Measurements from ENCODE around the gene DLX4.

DLX4 gene, protein sequence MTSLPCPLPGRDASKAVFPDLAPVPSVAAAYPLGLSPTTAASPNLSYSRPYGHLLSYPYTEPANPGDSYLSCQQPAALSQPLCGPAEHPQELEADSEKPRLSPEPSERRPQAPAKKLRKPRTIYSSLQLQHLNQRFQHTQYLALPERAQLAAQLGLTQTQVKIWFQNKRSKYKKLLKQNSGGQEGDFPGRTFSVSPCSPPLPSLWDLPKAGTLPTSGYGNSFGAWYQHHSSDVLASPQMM

DNA sequence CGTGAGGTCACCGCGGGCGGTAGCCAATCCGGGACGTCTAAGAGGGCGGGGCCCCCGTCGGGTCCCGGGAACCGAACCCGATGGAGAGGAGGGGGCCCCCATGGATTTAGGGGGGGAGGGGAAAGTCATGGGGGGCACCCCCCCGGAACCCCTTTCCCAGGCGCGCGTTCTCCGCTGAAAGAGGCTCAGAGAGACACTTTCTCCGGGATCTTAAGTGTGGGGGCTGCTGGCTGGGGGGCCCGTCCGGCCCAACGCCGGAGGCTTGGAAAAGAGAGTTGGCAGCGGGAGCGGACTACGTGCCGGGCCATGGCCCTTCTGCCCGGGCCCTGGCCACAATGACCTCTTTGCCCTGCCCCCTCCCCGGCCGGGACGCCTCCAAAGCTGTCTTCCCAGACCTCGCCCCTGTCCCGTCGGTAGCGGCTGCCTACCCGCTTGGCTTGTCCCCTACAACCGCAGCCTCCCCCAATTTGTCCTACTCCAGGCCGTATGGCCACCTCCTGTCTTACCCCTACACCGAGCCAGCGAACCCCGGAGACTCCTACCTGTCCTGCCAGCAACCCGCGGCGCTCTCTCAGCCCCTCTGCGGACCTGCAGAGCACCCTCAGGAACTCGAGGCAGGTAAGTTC lies at the start of gene DLX4:
Gene DLX4, plus strand, starts transcription at position 57 of the 626 bp plus-strand sequence. Its CDS starts 279 bp downstream, at position 336.
- DNase-seq (ENCODE audit: low spot score), result no peak

DNA sequence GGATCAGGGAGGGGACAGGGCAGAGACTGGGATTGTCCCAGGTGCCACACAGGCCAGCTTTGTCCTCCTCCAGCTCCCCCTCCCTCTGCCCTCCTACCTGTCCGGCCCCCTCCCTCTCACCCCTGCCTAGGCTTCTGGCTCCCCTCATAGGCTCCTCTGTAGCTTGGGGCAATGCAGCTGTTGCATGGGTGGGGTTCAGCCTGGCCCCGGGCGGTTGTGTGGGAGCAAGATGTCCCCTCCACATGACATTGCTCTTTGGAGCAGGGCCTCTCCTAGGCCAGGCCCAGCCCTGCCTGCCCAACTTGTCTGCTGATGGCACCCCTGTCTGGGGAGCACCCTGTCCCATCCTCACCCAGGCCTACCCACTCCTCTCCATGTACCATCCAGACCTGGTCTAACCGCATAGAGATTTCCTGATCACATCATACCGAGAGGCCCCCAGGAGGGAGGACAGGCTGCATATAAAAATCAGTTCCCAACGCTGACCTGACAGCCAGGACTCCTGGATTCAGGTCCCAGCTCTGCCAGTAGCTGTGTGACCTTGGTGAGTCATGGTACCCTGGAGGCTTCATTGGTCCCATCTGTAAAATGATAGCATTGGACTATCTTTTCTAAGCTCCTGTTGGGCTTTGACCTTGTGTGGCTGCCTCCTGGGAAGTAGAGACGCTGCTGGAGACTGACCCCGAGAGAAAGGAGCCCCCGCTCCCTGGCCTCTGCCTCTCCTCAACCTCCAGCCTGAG lies 48.8 kb upstream of the DLX4 start:
- DNase-seq (ENCODE audit: low spot score), result no peak

DNA sequence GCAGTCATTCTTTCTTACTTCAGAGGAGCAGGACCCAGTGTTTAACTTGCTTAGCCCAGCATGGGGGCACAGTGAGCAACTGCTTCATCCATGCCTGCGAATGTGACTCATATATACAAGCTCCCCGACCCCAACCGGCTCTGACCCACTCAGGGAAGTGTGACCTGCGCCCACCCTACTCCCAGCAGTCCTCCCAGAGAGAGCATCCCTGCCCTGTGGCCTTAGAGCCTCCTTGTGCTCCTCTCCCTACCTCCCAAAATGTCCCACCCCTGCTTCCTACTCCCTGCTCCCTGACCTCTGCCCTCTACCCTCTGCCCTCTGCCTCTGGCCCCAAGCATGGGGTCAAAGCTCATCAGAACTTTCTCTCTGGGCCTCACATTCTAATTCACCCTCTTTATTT lies 46.9 kb upstream of the DLX4 start:
- DNase-seq (ENCODE audit: low spot score), result no peak

DNA sequence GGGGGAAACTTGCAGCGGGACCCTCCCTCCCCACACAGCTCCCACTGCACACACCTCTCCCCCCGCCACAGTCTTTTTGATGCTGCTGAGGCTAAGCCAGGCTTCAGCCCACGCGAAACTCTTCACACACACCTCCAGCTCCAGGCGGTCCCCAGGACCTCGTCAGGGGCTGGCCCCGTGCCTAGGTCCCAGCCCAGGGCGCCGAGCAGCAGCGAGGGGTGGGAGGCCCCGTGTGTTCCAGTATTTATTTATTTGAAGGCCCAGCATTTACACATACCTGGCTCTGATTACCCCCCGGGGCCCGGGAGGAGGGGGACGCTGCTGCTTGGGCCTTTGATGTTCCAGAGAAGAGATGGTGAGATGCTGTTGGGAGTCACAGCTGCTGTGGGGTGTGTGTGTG lies 44.9 kb upstream of the DLX4 start:
- DNase-seq (ENCODE audit: low spot score), result no peak

DNA sequence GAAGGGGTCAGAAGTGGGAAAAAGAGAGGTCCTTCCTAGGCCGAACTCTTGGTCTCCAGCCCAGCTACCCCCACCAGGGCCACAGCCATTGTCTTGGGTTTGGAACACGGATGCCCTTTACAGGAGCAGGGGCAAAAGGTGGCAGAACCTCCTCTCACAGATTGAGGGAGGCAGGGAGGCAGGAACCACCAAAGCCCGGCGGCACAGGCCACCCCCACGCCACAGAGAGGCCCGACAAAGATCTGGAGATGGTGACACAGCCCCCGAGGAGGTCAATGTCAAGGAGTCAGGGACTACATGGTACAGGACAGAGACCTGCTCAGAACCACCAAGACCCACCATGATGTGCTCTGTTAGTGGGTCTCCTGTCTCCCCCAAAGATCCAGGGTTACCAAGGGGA lies 44.4 kb upstream of the DLX4 start:
- DNase-seq (ENCODE audit: low spot score), result no peak

DNA sequence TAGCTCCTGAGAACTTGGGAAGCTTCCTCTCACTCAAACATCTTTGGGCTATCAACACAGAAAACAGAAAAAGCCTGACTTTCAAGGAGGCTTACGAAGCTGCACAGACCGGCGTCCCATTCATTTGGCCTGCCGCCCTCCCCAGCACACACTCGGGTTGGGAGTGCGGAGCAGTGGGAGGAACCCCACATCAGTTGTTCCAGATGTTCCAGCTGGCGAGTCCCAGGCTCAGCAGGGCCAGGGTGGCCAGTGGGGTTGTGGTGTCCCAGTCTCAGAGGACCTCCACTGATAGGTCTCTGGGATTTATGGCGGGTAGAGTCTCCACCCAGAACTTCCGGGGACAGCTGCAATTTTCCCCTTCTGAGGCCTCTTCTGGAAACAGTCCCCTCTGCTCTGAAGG lies 43.1 kb upstream of the DLX4 start:
- no peak for DNase-seq (ENCODE audit: low spot score)

DNA sequence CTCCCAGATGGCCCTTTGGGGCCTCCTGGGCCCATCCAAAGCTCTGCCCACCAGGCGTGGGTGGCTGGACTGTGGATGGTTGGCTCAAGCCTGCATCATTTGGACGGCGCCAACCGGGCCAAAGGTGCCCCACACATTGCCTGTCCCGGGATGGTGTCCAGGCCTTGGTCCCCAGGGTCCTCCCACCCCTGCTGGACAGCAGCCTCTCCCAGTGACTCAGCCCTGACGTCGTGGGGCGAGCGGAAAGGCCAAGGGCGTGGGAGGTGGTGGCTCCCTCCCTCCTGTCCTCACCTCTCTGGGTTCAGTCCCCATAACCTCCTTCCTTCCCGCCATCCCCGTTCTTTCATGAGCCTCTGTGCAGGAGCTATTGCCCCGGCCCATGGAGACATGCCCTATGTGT lies 42.1 kb upstream of the DLX4 start:
- no peak for DNase-seq (ENCODE audit: low spot score)

DNA sequence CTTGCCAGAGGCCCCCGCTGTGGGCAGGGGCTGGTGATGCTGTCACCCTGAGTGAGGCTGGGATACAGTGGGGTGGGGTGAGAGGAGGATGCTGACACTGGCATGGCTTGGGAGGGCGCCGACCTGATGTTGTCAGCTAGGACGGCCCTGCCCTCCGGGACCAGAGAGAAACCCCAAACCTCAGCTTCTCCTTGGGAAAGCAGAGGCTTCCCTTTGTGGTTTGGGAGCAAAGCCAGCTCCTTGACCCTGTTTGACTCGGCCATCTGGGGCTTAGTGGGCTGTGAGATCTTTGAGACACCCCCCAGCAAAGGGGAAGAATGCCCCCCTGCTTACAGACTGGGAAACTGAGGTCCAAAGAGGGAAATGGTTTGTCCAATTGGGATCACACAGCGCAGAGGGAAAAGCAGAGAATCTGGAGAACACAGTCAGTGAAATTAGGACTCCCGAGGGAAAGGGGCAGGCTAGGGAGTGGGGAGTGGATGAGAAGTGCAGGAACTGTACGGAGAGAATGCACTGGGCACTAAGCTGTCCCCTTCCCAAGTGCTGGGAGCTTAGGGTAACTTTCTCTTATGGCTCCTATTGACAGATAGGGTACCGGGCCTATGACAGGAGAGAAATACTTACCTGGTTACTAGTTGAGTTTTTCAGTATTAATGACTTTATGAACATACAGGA lies 40.7 kb upstream of the DLX4 start:
- DNase-seq (ENCODE audit: low spot score), result no peak

DNA sequence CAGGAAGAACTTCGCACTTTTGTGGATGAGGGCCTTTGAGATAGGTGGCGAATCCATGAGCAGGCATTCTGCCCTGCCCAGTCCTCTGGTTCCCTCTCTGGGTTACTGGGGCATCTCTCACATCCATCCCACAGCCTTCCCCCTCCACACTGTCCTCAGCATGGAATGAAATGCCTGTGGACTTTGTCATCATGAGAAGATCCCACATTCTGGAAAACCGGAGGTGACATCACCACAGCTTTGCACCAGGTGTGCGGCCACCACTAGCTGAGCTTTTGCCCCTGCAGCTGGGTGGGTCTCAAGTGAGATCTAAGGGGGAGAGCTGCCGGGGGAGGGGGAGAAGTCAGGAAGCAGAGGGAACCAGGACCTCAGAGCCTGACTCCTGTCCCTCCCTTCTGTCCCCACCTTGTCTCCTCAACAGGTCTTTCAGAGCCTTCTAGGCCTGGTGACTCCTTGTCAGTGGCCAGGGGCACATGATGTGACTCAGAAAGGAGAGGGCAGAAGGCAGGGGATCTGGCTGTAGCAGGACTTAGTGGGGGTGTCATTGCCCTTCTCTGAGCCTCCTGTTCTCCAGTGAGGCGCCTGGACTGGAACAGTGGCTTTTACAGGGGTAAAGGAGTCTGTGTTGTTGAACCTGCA lies 40.0 kb upstream of the DLX4 start:
- DNase-seq (ENCODE audit: low spot score), result no peak

DNA sequence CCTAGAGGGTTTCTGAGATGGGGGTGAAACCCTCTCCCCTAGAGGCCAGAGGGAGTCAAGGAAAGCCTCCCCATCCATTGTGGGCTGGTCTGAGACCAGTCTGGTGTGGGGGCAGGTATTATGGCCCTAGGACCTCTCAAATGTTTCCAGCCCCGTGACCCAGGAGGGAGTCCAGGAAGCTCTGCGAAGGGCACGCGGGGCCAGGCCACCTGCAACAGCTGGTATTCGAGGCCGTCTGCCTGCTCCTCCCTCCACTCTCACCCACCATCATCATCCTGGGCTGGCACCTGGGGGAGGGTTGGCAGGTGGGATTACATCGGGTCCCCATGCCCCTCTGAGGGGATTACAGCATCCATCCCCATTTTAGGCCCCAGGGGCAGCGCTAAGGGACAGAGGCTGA lies 38.1 kb upstream of the DLX4 start:
- DNase-seq (ENCODE audit: low spot score), result no peak

DNA sequence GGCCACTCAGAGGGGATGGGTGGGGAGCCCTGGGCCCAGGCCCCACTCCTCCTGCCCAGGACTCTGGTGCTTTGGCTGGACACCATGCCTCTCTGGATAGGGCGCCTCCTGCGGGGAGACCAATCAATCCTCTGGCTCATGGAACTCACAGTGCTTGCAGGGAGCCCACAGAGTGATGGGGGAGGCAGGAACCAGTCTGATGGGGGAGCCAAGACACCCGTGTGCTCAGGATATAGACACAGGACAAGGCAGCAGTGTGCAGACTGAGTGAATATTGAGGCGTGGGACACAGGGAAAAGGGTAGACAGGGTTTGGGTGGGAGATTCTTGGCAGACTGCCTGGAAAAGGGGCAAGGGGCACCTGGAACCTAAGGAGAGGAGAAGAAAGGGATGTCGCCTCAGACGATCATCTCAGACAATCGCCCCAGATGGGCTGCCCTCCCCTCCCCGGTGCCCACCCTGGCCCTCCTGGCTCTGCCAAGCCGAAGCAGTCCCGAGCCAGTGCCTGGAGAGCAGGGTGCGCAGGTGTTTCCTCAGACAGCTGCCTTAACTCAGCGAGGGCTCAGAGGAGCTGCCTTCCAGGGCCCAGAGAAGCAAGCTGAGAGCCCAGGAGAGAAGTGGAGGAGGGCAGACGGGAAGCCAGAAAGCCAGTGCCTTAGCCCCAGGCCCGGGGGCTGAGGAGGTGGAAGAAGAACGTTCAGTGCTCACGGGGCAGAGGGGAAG lies 37.4 kb upstream of the DLX4 start:
- DNase-seq (ENCODE audit: low spot score), result no peak

DNA sequence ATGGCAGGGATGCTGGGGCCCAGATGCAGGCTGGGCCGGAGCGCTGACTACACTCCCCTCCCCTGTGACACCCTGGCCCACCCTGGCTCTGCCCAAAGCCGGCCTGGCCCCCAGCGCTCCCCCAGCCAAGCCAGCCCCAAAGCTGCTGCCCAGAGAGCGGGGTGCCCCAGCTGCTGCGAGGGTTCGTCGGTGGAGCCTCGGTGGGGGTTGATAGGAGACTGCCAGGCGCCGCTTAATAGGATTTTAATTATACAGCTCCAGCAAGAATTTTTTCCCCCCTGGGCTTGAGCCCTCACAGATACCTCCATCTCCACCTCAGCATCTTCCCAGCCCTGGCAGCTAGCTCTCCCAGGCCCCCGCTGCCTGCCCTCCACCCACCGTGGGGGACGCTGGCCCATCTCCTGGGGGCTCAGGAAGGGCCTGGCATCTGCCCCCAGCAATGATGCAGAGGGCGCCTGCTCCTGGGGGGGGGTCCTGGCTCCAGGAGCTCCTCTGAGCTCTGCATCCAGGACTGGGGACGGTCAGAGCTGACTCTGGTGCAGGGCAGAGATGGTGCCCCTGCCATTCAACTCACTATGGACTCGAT lies 36.8 kb upstream of the DLX4 start:
- no peak for DNase-seq (ENCODE audit: low spot score)

DNA sequence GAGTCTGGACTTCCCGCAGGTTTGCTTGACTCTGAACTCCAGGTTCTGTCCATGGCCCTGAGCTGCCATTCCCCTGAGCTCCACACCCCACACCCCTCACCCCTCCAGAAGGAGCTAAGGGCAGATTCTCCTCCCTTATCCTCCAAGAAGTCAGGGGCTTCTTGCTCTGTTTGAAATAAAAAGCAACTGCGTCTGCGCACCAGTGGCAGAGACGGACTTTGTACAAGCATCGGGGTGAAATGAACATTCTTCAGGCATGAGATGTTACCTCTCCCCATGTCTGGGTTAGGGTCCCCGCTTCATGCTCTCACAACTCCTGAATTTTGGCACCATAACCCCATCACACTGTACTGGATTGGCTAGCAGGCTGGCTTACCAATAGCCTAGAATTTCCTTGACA lies 36.1 kb upstream of the DLX4 start:
- no peak for DNase-seq (ENCODE audit: low spot score)

DNA sequence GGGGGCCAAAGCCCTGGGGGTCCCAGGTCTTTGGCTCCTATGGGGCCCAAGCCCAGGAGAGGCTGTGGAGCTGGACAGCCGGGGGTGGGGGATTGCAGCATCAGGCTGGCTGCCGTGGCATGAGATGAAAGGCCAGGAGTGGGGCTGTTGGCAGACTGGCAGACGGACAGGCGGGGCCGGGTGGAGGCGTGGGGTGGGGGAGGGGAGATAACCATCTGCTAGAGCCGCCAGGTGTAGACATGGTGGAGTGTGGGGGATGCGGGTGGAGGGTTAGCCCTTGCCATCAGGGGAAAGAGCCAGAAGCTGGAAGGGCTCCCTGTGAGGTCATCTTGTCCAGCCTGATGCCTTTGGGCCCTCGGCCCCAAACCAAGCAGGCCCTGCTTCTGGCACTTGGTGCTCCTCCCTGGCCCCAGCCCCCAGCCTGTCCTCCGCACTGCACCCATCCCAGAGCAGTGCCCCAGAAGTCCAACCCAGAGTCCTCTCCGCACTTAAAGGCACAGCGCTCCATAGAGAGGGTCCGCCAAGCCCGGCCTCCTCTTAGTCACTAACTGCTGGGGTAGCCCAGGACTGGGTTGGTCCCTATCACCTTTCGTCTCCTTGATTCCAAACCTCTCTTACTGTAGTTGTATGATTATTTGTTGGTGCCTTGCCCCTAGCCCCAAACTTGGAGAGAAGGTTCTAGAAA lies 33.3 kb upstream of the DLX4 start:
- DNase-seq (ENCODE audit: low spot score), result no peak

DNA sequence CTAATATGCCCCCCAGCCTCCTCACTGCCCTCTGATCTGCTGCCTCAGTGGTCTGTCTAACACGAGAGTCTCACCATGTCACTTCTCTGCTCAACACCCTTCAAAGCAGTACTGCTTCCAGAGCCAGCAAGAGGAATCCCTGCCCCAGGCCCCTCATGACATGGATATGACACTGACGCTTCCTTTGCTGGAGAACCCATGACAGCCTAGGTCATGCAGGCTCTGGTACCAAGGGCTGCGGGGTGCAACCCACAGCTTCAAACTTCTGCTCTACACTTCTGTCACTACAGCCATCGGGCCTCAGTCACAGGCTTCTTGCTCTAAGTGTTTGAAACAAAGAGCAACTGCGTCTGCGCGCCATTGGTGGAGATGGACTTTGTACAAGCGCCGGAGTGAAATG lies 32.6 kb upstream of the DLX4 start:
- no peak for DNase-seq (ENCODE audit: low spot score)

DNA sequence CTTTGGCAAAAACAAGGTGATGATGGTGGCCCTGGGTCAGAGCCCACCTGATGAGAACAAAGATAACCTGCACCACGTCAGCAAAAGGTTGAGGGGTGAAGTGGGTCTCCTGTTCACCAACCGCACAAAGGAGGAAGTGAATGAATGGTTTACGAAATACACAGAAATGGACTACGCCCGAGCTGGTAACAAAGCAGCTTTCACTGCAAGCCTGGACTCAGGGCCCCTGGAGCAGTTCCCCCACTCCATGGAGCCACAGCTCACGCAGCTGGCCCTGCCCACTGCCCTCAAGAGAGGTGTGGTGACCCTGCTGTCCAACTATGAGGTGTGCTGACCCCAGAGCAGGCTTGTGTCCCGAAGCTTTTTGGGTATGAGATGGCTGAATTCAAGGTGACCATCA lies 29.7 kb upstream of the DLX4 start:
- DNase-seq (ENCODE audit: low spot score), result no peak

DNA sequence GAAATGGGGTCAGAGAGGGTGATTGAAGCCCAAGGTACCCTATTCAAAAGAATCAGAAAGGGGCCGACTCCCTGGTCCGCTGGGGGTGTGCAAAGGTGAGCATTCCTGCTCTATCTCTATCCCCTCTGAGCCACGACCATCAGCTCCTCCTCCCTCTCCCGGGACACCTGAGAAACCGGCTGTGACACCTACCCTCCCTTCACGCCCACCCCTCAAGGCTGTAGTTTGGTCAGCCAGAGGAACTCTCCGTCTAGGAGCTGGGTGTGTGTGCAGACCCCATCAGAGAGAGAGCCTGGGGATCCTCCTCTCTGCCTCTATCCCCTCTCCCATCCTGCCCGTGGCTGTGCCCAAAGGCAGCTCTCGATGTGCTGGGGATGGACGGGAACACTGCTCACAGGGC lies 27.6 kb upstream of the DLX4 start:
- DNase-seq (ENCODE audit: low spot score), result no peak

DNA sequence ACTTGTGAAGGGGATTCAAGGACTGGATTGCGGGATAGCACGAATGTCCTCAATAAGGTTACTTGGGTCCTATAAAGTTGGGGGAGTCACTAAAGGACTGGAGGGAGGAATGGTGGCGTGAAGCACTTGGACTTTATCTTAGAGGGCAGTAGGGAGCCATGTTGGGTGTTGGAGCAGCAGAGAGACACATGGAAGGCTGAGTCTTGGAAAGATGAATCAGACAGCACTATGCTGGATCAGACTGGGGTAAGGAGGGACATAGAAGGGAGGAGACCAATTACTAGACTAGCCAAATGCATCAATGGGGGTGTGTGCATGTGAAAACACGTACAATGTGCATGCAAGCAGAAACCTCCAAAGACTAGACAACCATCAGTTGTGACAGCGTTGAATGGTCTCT lies 26.0 kb upstream of the DLX4 start:
- no peak for DNase-seq (ENCODE audit: low spot score)

DNA sequence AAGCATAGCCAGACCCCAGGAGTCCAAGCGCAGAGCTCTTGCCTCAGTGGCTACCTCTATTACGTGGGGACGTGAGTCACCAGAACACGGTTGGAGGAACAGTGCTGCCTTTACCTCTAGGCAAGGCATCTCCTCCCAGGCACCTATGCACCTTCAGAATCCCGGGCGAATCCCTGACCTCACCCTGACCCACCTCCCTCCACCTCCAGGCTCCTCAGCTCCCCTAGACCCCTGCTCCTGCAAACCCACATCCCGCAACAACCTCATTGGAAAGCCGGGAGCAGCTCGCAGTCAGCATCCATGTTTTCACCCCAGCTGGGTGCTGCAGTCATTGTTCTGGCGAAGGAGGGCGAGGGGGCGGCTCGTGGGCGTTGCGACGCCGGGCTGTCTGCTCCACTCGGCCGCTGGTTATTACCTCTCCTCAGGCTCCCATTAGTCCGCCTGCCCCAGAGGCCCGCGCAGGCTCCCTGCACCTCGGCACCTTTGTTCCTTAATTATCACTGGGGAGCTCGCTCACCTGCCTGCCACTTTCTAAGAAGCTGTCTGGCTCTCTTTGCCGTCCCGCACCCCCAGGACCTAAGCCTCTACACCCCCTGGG lies 24.6 kb upstream of the DLX4 start:
- no peak for DNase-seq (ENCODE audit: low spot score)

DNA sequence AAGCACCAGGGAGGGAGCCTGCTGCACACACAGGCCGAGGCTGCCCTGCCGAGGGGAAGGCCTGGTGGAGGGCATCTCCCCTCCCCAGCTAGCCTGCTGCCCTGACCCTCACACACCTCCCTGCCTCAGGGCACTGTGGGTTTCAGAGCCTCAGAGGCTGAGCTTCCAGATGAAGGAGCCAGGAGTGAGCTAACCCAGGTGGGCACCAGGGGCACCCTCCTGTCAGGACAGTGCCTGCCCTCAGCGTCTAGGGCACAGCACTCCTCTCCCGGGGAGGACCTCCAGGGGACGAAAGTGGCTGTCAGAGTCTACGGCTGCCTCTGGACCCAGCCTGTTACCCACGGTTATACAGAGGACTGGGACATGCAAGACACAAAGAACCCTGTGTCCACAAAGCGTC lies 22.8 kb upstream of the DLX4 start:
- DNase-seq (ENCODE audit: low spot score), result no peak

All from putamen (tissue), 1 donor.